Stimulated activated CD4-positive, alpha-beta T cell treated with anti-CD3 and anti-CD28 coated beads, Interleukin-2, amount 100 ng/mL, for 24 hours (primary cell): ENCODE results near the gene L3MBTL3.
"Not testable (repeated sequence)": the region's sequence is repeated elsewhere in the genome, so short reads cannot be mapped to it uniquely, and the experiment has no call there.

Experiments used
- DNase-seq, 2 donors: peaks; one replicate each; pipeline ENCODE4 v3.0.0-alpha.2; 2020

Gene L3MBTL3

DNA sequence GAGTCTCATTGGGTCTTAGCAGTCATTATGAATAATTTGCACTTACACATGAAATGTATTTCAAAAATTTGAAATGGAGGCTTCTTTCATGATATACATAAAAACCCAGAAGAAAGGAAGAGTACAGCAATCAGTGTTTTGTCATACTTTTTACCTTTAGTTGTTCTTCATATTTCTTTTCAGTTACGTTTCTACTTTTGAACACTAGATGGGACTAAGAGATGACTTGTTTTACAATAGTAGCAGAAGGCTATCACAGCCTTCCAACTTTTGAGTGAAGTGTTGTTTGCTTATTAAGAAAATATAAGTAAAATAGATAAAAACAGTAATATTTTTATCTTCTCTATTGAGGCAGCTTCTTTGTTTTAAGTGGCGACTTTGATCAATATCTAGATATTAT is 58.1 kb downstream of the L3MBTL3 start:
- no peak for DNase-seq

GRCh38 chr6:130090796-130091195 is 72.4 kb downstream of the L3MBTL3 start:
- DNase-seq, result no peak

- DNase-seq, result no peak
Measured at GRCh38 chr6:130093546-130093945, 75.2 kb downstream of the L3MBTL3 start.

- DNase-seq, result no peak
Measured at GRCh38 chr6:130098317-130098716, 79.9 kb downstream of the L3MBTL3 start.

GRCh38 chr6:130099119-130099518 is 80.7 kb downstream of the L3MBTL3 start:
- DNase-seq, result no peak

GRCh38 chr6:130105996-130106704 is 87.8 kb downstream of the L3MBTL3 start:
- DNase-seq, result no peak

GRCh38 chr6:130107710-130108109 is 89.3 kb downstream of the L3MBTL3 start:
- no peak for DNase-seq

GRCh38 chr6:130111031-130111430 is 92.7 kb downstream of the L3MBTL3 start:
- no peak for DNase-seq

DNA sequence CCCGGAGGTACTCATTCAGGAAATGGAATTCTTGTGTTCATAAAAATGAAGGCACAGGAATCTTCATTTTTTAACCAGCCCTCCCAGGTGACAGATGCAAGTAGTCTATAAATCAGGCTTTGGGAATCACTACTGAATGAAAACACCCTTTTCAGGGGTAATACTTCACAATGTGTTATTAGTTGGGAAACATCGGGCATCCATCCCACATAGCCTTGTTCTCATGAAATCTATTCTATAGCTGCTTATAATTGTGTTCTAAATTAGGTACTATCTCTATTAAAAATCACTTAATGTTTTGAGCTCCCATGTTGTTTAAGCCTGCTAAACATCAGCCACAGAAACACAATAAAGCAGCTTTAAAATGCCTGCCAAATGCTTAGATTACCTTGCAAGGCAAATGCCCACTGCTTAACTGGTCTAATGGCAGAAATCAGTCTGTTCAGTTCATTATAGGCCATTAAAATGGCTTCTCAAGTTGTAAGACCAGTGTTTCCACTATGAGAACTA is 94.9 kb downstream of the L3MBTL3 start:
- DNase-seq, result no peak

GRCh38 chr6:130115036-130115435 is 96.7 kb downstream of the L3MBTL3 start:
- no peak for DNase-seq

DNA sequence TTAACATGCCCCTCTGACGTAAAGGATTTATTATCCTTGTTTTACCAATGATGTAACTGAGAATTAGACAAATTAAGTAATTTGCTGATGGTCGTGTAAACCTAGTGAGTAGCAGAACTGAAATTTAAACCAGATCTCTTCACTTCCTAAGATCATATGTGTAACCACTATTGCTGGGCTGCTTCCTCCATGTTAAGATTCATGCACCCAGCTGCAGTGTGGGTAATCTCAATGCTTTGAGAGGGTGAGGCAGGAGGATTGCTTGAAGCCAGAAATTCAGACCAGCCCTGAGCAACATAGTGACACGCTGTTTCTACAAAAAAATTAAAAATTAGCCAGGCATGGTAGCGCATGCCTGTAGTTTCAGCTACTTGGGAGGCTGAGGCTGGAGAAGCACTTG is 97.9 kb downstream of the L3MBTL3 start:
- no peak for DNase-seq

DNA sequence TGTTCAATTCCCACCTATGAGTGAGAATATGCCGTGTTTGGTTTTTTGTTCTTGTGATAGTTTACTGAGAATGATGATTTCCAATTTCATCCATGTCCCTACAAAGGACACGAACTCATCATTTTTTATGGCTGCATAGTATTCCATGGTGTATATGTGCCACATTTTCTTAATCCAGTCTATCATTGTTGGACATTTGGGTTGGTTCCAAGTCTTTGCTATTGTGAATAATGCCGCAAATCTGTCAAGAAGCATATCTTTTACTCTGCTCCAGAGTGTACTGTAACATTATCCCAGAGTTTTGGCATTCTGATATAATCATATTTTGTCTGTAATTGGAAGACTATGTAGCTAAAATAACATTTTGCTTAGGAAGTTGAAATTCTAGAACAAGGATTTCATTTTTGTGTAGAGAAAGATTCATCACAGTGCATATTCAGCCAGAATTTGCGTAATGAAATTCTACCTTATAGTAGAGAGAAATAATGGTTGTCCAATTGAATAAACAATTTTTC is 98.9 kb downstream of the L3MBTL3 start:
- DNase-seq, result not testable (repeated sequence)

DNA sequence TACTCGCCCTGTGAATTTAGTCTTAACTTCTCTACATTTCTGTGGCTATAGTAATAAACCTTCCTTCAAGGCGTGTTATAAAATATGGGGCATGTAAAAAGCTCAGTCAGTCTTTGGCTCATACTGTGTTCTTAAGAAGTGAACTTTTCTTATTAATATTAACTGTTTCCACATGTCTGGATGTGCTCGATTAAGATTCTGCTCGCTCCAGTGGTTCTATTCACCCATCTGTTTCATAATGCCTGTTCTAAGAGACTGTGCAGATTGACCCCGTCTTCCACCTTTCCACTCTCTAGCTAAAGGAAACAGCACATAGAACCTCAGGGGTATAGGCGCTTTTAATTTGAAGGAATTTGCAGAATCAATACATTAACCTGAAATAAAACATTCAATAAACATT is 99.9 kb downstream of the L3MBTL3 start:
- DNase-seq, result no peak

GRCh38 chr6:130119211-130119610 is 100.8 kb downstream of the L3MBTL3 start:
- no peak for DNase-seq

DNA sequence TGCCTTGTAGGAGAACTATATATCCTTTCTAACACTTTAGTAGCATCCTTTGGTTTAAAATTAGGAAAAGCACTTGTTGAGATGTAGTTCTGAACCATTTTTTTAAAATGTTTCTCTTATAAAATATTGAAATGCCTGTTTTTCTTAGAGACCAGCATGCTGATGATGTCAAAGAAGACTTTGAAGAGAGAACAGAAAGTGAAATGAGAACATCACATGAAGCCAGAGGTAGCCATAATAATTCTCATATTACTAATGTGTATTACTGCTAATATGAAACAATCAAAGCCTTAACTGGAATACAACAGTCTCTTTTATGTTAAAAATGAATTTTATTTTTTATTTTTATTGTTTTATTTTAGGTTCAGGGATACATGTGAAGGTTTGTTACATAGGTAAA is 102.3 kb downstream of the L3MBTL3 start:
- DNase-seq, result no peak

GRCh38 chr6:130122243-130122642 is 103.9 kb downstream of the L3MBTL3 start:
- no peak for DNase-seq

DNA sequence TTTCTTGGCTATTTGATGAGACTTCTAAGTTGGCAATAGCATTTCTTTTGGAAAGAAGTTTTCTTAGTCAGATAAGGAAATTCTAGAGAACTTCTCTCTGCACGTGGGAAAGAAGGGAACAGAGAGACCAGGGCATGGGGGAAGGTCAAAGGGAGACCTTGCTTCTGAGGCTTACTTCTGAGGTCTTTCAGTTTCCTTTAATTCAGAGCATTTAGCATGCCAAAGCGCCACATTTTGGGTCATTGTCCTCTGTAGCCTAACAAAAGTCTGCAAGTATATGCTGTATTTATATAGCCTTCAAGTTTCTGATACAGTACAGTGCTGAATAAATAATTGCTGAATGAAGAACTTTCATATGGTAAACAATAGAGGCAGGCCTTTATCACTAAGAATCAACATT is 108.8 kb downstream of the L3MBTL3 start:
- DNase-seq, result no peak

DNA sequence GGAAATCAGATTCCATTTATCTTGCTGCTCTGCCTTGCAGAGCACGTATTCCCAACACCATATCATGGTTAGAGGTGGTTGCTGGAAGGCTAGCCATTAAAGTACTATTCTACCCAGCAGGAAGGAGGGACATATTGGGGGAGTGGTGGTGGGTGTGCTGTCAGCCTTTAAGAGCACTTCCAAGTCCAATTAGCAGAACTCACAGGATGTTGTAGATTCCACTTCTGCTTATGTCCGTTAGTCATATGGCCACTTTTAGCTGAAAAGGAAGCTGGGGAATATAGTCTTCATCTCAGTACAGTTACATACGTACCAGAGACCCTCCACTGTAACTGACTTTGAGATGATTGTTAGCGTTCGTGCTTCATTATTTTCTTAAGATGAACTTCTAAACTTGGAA is 109.9 kb downstream of the L3MBTL3 start:
- DNase-seq, result no peak

GRCh38 chr6:130129762-130130246 is 111.4 kb downstream of the L3MBTL3 start:
- DNase-seq, result no peak

GRCh38 chr6:130132286-130132701 is 113.9 kb downstream of the L3MBTL3 start:
- DNase-seq, result peak; percentile 29 to 33

- no peak for DNase-seq
Measured at GRCh38 chr6:130134582-130134981, 116.2 kb downstream of the L3MBTL3 start.

DNA sequence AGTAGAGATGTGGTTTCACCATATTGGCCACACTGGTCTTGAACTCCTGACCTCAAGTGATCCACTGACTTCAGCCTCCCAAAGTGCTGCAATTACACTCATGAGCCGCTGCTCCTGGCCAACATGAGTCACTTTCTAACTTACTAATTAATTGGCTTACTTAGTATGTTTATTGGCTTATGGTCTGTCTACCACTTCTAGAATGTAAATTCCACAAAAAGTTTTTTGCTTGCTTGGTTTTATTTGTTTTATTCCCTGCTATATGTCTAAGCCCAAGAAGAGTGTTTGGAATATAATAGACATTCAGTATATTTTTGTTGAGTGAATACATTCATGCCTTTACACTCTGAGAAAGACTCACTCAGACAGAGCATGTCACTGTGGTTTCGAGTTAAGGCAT is 118.4 kb downstream of the L3MBTL3 start:
- no peak for DNase-seq

- DNase-seq, result no peak
Measured at GRCh38 chr6:130138116-130138908, 119.9 kb downstream of the L3MBTL3 start.

DNA sequence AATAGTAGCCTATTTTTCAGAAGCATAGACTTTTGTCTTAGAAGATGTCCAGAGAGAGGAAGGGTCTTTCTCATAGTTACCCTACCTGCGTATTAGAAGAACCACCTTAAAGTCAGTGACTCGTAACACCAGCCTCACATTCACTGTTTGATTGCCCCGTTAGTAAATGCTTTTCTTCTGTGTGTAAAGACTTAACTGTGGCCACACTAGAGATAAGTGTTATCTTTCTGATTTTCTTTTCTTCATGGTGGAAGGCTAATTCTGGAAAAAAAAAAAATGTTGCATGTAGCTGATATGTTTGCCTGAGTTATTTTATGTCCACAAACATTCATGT is 120.5 kb downstream of the L3MBTL3 start:
- no peak for DNase-seq
